UCSD-AML1 (cell line): ENCODE measurements around the gene FARS2.

Source experiments
- DNase-seq: peaks from one replicate; lab custom pipeline; 2025; ENCODE audit not compliant: unreplicated experiment; lab: John Stamatoyannopoulos, UW

The FARS2 gene

DNA sequence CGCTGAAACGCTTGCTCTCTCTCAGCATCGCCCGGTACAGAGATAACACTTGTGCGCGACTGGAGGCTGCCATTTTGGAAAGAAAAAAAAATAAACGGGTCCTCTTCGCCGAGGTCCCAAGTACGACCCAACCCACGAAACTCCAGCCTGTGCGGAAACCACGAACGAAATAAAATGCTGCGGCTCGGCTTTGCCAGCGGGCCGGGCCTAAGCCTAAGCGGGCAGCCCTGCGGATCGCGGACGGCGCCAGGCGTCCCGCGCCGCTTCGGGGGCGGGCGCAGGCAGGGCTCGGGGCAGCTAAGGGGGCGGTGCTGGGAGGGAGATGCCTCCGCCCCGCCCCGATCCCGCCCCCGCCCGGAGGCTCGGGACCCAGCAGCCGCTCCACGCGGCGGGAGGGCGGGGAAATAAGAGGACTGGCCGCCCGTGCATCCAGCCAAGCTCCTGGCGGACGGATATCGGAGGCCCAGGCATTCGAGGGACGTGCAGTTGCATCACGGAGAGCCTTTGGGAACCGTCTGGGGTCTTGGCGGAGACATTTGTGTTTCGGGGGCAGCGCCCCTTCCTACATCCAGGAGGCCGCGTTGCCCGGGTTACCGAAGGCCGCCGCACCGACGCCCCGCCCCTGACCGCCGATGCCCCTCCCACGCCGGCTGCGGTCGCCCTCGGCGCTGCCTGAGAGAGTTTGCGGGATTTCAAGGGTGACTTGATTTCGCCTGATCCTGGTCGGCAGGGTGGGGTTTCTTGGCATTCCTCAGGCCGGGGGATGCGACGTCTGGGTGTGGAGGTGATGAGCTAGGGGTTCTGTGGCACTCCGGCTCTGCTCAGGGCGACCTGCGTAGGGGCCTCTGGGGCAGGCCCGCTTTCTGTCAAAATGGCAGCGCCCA, at the start of gene FARS2, which contains the start of gene LYRM4:
FARS2 (plus strand) TSS at position 853 of the 884 bp plus-strand sequence.
LYRM4 (minus strand) TSS at position 290 of the 884 bp plus-strand sequence; CDS start at position 73, 217 bp downstream.
- DNase-seq = peak; percentile 96

GRCh38 chr6:5213836-5214235, 47.5 kb upstream of the FARS2 start:
- no peak for DNase-seq

GRCh38 chr6:5214570-5215052, 46.7 kb upstream of the FARS2 start:
- DNase-seq = peak; percentile 59

DNA sequence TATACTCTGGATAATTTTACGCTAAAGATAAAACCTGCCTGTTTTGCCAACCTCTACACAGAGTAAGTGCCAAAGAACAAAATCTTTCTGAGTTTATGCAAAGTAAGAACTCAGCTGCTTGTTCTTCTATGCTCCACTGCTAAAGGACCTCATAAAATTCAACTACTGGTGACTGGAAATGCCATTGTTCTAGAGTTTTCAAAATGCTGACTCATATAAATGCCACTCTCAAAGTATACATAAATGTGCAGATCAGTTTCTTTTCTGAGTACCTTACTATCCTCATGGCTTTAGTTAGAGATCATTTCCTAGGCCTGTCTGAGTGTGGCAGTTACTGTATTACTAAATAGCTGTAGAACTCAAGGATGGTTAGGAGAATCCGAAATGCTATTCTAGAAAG, 46.2 kb upstream of the FARS2 start:
- no peak for DNase-seq

DNA sequence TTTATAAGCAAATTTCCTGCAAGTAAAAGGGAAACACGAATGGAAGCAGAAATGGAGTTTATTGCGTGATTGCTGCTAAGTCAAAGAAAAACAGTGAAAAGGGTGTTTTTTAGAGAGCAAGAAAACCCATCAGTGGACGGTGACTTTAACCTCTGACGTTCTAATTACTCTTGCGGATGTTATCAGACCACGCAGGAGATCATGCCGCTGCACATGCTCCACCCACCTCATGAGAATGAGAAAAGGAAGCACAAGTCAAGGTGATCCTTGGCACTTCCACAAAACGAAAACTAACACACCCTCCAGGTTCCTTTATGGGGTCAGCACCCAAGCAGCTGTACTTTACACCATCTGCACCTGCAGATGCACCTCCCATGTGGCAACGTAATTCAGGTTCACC, 45.5 kb upstream of the FARS2 start:
- no peak for DNase-seq

DNA sequence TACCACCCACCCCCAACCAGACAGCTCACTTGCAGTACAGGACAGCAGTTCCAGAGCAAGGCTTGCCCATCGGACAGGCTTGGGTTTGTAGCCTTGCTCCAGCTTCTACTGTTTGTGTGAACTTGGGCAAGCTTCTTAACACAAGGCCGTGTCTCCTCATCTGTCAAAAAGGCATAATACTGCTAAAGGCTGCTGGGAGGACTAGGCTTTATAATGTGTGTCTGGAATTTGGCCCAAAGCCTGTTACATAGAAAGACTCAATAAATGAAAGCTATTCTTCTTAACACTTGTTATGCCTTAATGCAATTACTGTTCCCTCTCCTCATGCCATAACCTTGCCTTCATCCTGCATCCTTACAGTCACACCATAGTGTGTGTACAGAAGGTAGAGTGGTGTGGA, 44.0 kb upstream of the FARS2 start:
- DNase-seq = no peak

DNA sequence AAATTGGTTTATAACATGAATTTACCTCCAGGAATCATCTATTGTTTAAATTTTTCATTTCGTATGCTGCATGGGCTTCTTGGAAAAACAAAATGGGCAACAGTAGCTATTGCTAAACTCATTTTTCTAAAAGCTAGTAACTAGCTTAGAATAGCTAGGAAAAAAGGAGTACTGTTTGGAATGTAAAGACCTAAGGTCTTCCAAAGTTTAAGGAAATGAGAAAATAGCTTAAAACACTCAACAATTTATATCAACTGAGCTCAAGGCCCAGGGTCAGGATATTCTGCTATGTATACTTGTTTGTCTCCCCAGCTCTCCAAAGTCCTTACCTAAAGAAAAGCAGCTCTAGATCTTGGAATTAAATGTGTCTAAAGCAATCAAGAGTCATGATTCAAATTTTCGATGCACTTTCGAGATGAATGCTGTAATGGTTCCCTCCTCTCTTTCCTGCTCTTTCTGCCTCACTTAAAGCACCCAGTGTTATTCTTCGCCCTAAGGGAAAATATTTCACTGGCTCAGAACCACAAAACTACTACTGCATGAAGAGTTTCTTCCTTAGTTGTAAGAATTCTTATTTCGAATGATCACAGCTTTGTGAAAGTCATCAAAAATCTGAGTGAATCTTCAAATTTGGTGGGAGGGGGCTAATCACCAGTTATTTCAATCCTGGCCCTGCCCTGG, 42.2 kb upstream of the FARS2 start:
- no peak for DNase-seq

GRCh38 chr6:5220443-5220842, 40.9 kb upstream of the FARS2 start:
- DNase-seq = no peak

- DNase-seq = no peak
Measured at GRCh38 chr6:5223309-5223708, 38.0 kb upstream of the FARS2 start.

DNA sequence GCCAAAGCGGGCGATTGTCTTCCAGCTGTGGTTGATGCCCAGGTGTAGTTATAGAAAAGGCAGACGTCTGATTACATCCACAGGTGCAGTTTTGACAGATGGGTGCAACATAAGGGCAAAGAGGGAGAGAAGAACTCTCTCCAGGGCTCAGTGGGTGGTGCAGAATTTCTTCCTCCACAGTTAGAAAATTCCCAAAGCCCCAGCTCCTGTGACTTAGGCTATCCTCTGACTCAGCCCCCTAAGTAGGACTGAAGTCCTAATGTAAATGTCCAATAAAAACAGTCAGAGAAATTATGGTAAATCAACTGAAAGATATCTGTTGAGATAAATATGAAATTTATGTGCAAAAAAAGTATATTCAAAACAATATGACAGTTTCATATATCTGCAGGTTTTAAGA, 32.0 kb upstream of the FARS2 start:
- no peak for DNase-seq

- DNase-seq = no peak
Measured at GRCh38 chr6:5230081-5230480, 31.2 kb upstream of the FARS2 start.

- no peak for DNase-seq
Measured at GRCh38 chr6:5231289-5231688, 30.0 kb upstream of the FARS2 start.

DNA sequence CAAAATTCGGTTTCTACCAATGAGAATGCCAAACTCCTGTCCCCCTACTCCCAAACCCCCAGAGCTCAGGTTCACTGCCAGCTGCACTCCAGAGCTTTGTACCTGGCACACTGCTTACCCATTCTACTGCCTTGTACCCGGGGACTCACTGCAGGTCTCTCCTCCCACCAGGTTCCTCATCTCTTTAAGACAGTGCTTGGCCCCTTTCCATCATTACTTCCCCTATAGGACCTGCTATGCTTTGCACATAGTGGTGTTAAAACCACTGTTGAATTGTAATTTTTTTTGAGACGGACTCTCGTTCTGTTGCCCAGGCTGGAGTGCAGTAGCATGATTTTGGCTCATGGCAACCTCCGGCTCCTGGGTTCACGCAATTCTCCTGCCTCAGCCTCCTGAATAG, 26.4 kb upstream of the FARS2 start:
- DNase-seq = no peak

GRCh38 chr6:5235830-5236229, 25.5 kb upstream of the FARS2 start:
- no peak for DNase-seq

DNA sequence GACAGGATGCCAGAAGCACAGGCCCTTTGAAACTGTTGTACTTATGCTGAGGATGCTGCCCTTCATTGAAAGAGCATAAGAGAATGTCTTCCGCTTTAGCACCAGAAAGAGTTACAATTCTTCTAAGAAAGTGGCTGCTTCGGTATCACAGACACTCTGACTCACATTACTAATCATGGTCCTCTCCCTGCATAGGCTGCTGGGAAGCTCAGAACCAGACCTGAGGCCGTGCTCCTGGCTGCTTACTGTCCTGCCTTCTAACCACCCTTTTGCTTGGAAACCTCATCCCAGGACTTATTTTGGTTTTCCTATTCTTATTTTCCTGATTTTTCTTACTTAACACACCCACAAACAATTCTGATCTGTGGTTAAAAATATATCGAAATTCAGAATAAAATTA, 23.5 kb upstream of the FARS2 start:
- no peak for DNase-seq

DNA sequence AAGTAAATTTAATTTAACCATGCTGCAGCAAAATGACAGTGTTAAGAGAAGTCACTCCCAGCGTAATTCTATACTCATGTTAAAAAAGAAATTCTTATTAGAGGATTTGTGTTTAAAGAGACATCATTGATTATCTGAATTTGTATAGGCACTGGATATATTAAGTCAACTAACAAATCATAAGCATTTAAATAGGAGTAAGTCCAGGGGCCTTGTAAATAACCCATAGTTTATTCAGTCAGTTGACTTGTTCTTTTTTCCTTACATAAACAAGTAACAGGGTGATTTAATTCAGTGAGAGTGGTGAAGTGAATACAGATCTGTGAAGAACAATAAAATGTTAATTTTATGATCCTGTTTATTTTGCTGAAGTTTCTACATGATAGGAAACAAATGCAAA, 23.0 kb upstream of the FARS2 start:
- DNase-seq = no peak

GRCh38 chr6:5241252-5241651, 20.1 kb upstream of the FARS2 start:
- no peak for DNase-seq

- no peak for DNase-seq
Measured at GRCh38 chr6:5243069-5243468, 18.2 kb upstream of the FARS2 start.

DNA sequence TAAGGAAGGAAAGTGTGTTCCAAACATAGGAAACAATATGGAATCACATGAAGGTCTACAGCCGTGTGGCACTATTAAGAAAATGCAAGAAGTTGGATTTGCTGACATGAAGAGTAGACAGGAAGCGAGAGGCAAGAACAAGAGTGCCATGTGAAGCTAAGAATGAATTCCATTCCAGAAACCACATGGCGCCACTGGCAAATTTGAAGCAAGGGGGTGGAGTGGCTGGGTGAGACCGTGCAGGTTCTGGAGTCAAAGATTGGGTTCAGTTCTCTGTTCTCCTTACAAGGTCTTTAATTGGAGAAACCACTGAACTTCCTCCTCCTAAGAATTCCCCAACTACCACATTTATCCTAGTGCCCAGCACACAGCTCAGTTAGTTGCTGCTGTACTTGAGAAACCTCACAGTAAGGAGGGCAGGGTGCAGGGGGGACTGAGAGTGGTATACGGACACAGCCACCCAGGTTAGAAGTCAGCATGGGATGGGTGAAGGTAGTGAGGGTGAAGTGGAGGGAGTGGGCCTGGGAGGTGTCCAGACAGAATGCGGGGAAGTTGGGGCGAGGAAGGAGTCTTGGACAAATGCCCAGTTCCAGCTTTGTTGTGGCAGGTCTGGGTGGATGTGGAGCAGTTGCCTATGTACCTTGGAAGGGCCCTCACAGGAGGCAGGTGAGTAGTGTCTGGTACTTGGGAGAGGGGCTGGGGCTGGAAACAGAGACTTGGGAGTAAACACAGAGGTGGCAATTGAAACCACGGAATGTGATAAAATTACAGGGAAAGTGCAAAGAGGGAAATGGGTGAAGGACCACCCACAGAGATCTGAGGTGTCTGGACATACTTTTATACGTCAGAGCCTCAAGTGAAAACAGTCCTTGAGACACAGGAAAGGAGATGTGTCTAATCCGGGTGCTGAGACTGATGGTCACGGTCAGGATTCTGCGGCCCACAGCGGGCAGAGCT, 14.9 kb upstream of the FARS2 start:
- DNase-seq = no peak

DNA sequence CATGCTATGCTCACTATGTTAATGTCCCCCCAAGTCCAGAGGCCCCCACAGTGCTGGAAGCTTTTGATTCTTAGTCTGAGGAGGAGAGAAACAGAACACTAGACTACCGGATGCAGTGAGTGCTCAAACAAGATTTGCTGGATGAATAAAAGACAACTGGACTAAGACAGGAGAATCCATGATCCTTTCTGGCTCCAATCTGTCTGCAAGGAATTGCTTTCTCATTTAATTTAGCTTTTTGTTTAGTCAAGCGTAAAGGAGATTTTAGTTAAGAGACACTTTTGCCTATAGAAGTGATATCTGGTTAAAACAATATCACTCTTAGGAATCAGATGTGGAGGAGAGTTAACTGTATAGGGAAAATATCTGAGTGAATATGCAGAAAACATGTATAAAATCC, 14.1 kb upstream of the FARS2 start:
- DNase-seq = no peak
